B cell (primary cell): ENCODE measurements around the gene TENM4. TPM values are rescaled to one million over a fixed set of nuclear protein-coding genes. Genes with fewer than 3 reads are reported as not detected.

ENCODE experiments used
- ATAC-seq: fragments of 200-7000 bp; cut with Tn5 transposase; one replicate; pipeline ENCODE4 v1.10.0; 2021; ENCODE audit warnings: low read depth, mild to moderate bottlenecking, moderate number of reproducible peaks, moderate library complexity
- CTCF ChIA-PET: fragments of 350-600 bp; sonication (Branson Sonifier 250); formaldehyde crosslinking; loops from one replicate; lab custom pipeline; 2021; ENCODE audit warnings: antibody characterized with exemption, inconsistent platforms; lab: Charles Lee
- POLR2A ChIA-PET: fragments of 350-600 bp; sonication (Branson Sonifier 250); formaldehyde crosslinking; loops from one replicate; lab custom pipeline; 2021; ENCODE audit warnings: antibody characterized with exemption; lab: Charles Lee
- DNase-seq: peaks from one replicate; pipeline ENCODE4 v3.0.0; 2013
- H2AFZ ChIP-seq: 2 replicates; pipeline ENCODE4 v1.6.1; 2012; ENCODE audit warnings: mild to moderate bottlenecking, low read depth, low read length; ENCODE audit not compliant: insufficient read depth, poor library complexity, severe bottlenecking
- H3K27ac ChIP-seq, 2 donors: 1 replicate in 1 of 2; 2 replicates in 1 of 2; pipeline ENCODE4 v1.5.1; 2012 to 2013; ENCODE audit warnings: low read length in 2 of 2, mild to moderate bottlenecking in 2 of 2, moderate library complexity in 1 of 2
- H3K27me3 ChIP-seq, 4 experiments: fragments of 200-600 bp in 1 of 4; sonication (generic) in 1 of 4; replicated peaks in 1 of 4; 1 replicate in 2 of 4; 2 replicates in 2 of 4; pipeline versions ENCODE4 v1.6.1 to v1.7.0; 2013 to 2016; ENCODE audit warnings: low read length in 3 of 4, mild to moderate bottlenecking in 2 of 4, mixed read lengths in 1 of 4, moderate library complexity in 1 of 4; ENCODE audit not compliant: insufficient read depth in 4 of 4, control insufficient read depth in 3 of 4; ENCODE audit errors: control extremely low read depth in 1 of 4
- H3K36me3 ChIP-seq, 2 experiments: replicated peaks in 1 of 2; 1 replicate in 1 of 2; 2 replicates in 1 of 2; pipeline versions ENCODE4 v1.6.1 to v1.7.1; 2013; ENCODE audit warnings: low read length in 1 of 2; ENCODE audit not compliant: insufficient read depth in 2 of 2, control insufficient read depth in 1 of 2; ENCODE audit errors: control extremely low read depth in 1 of 2, extremely low read depth in 1 of 2
- H3K4me1 ChIP-seq, 2 donors: fragments of 200-600 bp in 1 of 2; sonication (generic) in 1 of 2; 1 replicate in 1 of 2; 2 replicates in 1 of 2; pipeline versions ENCODE4 v1.5.1 to v1.6.1; 2013 to 2017; ENCODE audit warnings: low read length in 2 of 2; ENCODE audit not compliant: control insufficient read depth in 2 of 2, insufficient read depth in 2 of 2
- H3K4me2 ChIP-seq: replicated peaks from 2 replicates; pipeline ENCODE3; 2012; ENCODE audit warnings: mild to moderate bottlenecking, low read depth, low read length; ENCODE audit not compliant: poor library complexity, severe bottlenecking
- H3K4me3 ChIP-seq, 5 experiments: fragments of 200-600 bp in 1 of 5; sonication (generic) in 1 of 5; 1 replicate in 3 of 5; 2 replicates in 2 of 5; pipeline versions ENCODE4 v1.5.1 to v1.7.0; 2011 to 2016; ENCODE audit warnings: low read length in 4 of 5, mild to moderate bottlenecking in 4 of 5, low read depth in 2 of 5, control low read depth in 1 of 5, moderate library complexity in 1 of 5; ENCODE audit not compliant: insufficient read depth in 1 of 5; ENCODE audit errors: control extremely low read depth in 1 of 5, extremely low read depth in 1 of 5
- H3K79me2 ChIP-seq: fragments of 200-600 bp; sonication (generic); one replicate; pipeline ENCODE4 v1.6.0; 2016; ENCODE audit warnings: low read length; ENCODE audit not compliant: control insufficient read depth, insufficient read depth
- H3K9ac ChIP-seq: fragments of 200-600 bp; sonication (generic); 2 replicates; pipeline ENCODE4 v1.6.1; 2017; ENCODE audit warnings: mild to moderate bottlenecking, low read length, moderate library complexity
- H3K9me3 ChIP-seq, 3 donors: one replicate each; pipeline versions ENCODE4 v1.6.1 to v1.7.1; 2013; ENCODE audit warnings: low read length in 2 of 3; ENCODE audit not compliant: control insufficient read depth in 2 of 3, insufficient read depth in 1 of 3; ENCODE audit errors: control extremely low read depth in 1 of 3
- H4K20me1 ChIP-seq: 2 replicates; pipeline ENCODE4 v1.6.0; 2012; ENCODE audit warnings: mild to moderate bottlenecking, low read length; ENCODE audit not compliant: insufficient read depth, control insufficient read depth, poor library complexity, severe bottlenecking
- H3K27ac Mint-ChIP-seq: one replicate; pipeline ENCODE4 v1.8.0; 2021; ENCODE audit warnings: mixed read lengths
- H3K27me3 Mint-ChIP-seq: one replicate; pipeline ENCODE4 v1.8.0; 2021; ENCODE audit warnings: mixed read lengths
- H3K4me1 Mint-ChIP-seq: one replicate; pipeline ENCODE4 v1.8.0; 2021; ENCODE audit warnings: mixed read lengths
- H3K4me3 Mint-ChIP-seq: one replicate; pipeline ENCODE4 v1.8.0; 2021; ENCODE audit warnings: mixed read lengths
- H3K9me3 Mint-ChIP-seq: one replicate; pipeline ENCODE4 v1.8.0; 2022; ENCODE audit warnings: mixed read lengths; ENCODE audit not compliant: insufficient read depth
- CTCF ChIP-seq: fragments of 200-600 bp; IDR thresholded peaks from one replicate; pipeline ENCODE4 v1.8.0; 2022; ENCODE audit warnings: antibody characterized with exemption, mild to moderate bottlenecking
- EZH2 ChIP-seq: IDR thresholded peaks from 2 replicates; pipeline ENCODE4 v1.6.1; 2012; ENCODE audit warnings: borderline replicate concordance, low read depth, mild to moderate bottlenecking, moderate library complexity, low read length; ENCODE audit not compliant: insufficient read depth, poor library complexity, severe bottlenecking
- WGBS: methylation state at CpG from one replicate; pipeline ENCODE4 v1.1.5; 2013; ENCODE audit warnings: missing lambda C conversion rate; ENCODE audit not compliant: insufficient coverage; 5-methylcytosine and 5-hydroxymethylcytosine counted together
- intact Hi-C: fragments of 100-400 bp; cut with micrococcal nuclease; formaldehyde crosslinking; loops from one replicate; pipeline ENCODE4 v1.10.0; 2022
- polyA plus RNA-seq: library from polyadenylated mRNA; depleted of rRNA; stranded (reverse); fragments of >200 nt; gene quantifications from 2 replicates; pipeline ENCODE4 v1.2.3, GENCODE V29; 2012
- total RNA-seq, 2 donors: library from RNA; stranded (reverse); fragments of 120-200 nt in 1 of 2; gene quantifications; 1 replicate in 1 of 2; 2 replicates in 1 of 2; pipeline versions ENCODE4 v1.2.3 to v1.2.4, GENCODE V29; 2013 to 2022

The TENM4 gene
- total and polyA plus RNA-seq, 2 donors (not counting 1 experiment from before 2014, with no cell fraction given), result 0.09 to 5.7 TPM

GRCh38 chr11:79179087-79179486 lies 261.7 kb downstream of the TENM4 start:
- POLR2A ChIA-PET, result no interaction called here
- TF ChIP-seq EZH2, result no peak
- TF ChIP-seq CTCF, result no peak
- DNase-seq (no peak), ATAC-seq (no peak)
- H4K20me1 ChIP-seq, result no peaks in the 10 kb centered on the region
- 59% methylated on average over 3 of the region's 3 CpGs for WGBS
- no peaks in the 10 kb centered on the region for H3K9me3 Mint-ChIP-seq
- H3K27me3 Mint-ChIP-seq, result peaks cover 23% of the 10 kb centered on the region
- no peaks in the 10 kb centered on the region for H3K36me3 ChIP-seq
- no peak overlapping the region for H3K4me3 Mint-ChIP-seq
- H3K27ac ChIP-seq, result no peak overlapping the region
- intact Hi-C loops, result no loop called here
- H3K79me2 ChIP-seq, result no peaks in the 10 kb centered on the region
- no peak overlapping the region for H3K9ac ChIP-seq
- H3K4me2 ChIP-seq, result no peak overlapping the region
- H3K27me3 ChIP-seq, result no peaks in the 10 kb centered on the region
- H3K4me3 ChIP-seq, result no peak overlapping the region
- no peaks in the 10 kb centered on the region for H3K4me1 Mint-ChIP-seq
- no peaks in the 10 kb centered on the region for H3K4me1 ChIP-seq
- H3K27ac Mint-ChIP-seq, result no peak overlapping the region
- H2AFZ ChIP-seq, result no peak overlapping the region
- H3K9me3 ChIP-seq, result no peaks in the 10 kb centered on the region
- CTCF ChIA-PET, result no interaction called here

- intact Hi-C loops, result no loop called here
- Histone ChIP-seq H3K36me3 (no peaks in the 10 kb centered on the region), H3K4me2 (no peak overlapping the region), H3K27ac (no peak overlapping the region), H3K9me3 (no peaks in the 10 kb centered on the region), H3K79me2 (no peaks in the 10 kb centered on the region), H4K20me1 (no peaks in the 10 kb centered on the region), H3K9ac (no peak overlapping the region), H2AFZ (no peak overlapping the region), H3K27me3 (no peaks in the 10 kb centered on the region), H3K4me1 (no peaks in the 10 kb centered on the region), H3K4me3 (no peak overlapping the region)
- Mint-ChIP-seq H3K27ac (no peak overlapping the region), H3K4me3 (no peak overlapping the region), H3K4me1 (no peaks in the 10 kb centered on the region), H3K9me3 (no peaks in the 10 kb centered on the region), H3K27me3 (peaks cover 23% of the 10 kb centered on the region)
- CTCF ChIA-PET, result no interaction called here
- ATAC-seq (no peak), DNase-seq (no peak)
- WGBS, result 58% methylated on average over 3 of the region's 7 CpGs
- no peak for TF ChIP-seq EZH2
- TF ChIP-seq CTCF, result no peak
- POLR2A ChIA-PET, result no interaction called here
Measured at GRCh38 chr11:79174045-79175008, 266.5 kb downstream of the TENM4 start.
